ENCODE data around the gene COA7. TPM values are rescaled to one million over a fixed set of nuclear protein-coding genes. Genes with fewer than 3 reads are reported as not detected.

The COA7 gene
- total RNA-seq, 6 experiments from 2014 or later: 13.6 to 17.8 (median 15.8) TPM

GRCh38 chr1:52645261-52645660 is 52.9 kb downstream of the COA7 start:
- Histone ChIP-seq H3K4me3 (no peak overlapping the region), H3K4me1 (no peaks in the 10 kb centered on the region), H3K27me3 (no peaks in the 10 kb centered on the region), H3K36me3 (no peaks in the 10 kb centered on the region), H3K27ac (no peak overlapping the region), H3K9me3 (no peaks in the 10 kb centered on the region)
- ATAC-seq (no peak), DNase-seq (no peak)
- intact Hi-C loops (cut with DNase I): no loop called here
- WGBS (ENCODE audit: insufficient coverage, low coverage, low lambda C conversion rate, missing lambda C conversion rate): 52% methylated on average over 4 of the region's 6 CpGs
- TF ChIP-seq CTCF (IDR thresholded peaks at IDR 0.05) (no peak), POLR2A (IDR thresholded peaks at IDR 0.05) (no peak)

- no peak for DNase-seq
These were observed 56.8 kb downstream of the COA7 start for GRCh38 chr1:52641307-52641706.

DNA sequence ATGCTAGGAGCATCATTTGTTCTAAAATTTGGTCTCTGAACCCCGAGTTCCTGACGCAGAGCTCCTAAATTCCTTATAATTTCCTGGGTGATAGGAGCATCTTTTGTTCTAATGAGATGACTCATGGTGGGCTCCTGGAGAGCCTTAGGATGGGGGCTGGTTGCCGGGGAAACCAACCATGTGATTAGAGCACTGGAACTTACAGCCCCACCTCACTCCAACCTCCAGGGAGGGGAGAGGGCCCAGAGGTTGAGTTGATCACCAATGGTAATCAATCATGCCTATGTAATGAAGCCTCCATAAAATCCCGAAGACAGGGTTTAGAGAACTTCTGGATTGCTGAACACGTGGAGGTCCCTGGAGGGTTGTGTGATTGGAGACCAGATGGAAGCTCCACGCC is 57.5 kb downstream of the COA7 start:
- no peak for ATAC-seq
- Histone ChIP-seq H3K9me3 (no peaks in the 10 kb centered on the region), H3K36me3 (no peaks in the 10 kb centered on the region), H3K4me1 (no peaks in the 10 kb centered on the region), H3K4me3 (no peak overlapping the region), H3K27me3 (no peaks in the 10 kb centered on the region), H3K27ac (no peak overlapping the region)
- intact Hi-C loops (cut with DNase I): no loop called here
- 93% methylated on average over 5 of the region's 6 CpGs for WGBS (ENCODE audit: insufficient coverage, low coverage, low lambda C conversion rate, missing lambda C conversion rate)
- no peak for DNase-seq
- TF ChIP-seq CTCF (IDR thresholded peaks at IDR 0.05) (no peak), POLR2A (IDR thresholded peaks at IDR 0.05) (no peak)

More at GRCh38 chr1:52641307-52641706, 56.8 kb downstream of the COA7 start:
- Histone ChIP-seq H3K4me3 (no peak overlapping the region), H3K27me3 (no peaks in the 10 kb centered on the region), H3K36me3 (no peaks in the 10 kb centered on the region), H3K27ac (no peak overlapping the region), H3K4me1 (no peaks in the 10 kb centered on the region), H3K9me3 (no peaks in the 10 kb centered on the region)
- TF ChIP-seq POLR2A (IDR thresholded peaks at IDR 0.05) (no peak), CTCF (IDR thresholded peaks at IDR 0.05) (no peak)
- ATAC-seq: no peak
- intact Hi-C loops (cut with DNase I): no loop called here
- WGBS (ENCODE audit: insufficient coverage, low coverage, low lambda C conversion rate, missing lambda C conversion rate): 84% methylated on average over 4 of the region's 4 CpGs

GRCh38 chr1:52637946-52638345 is 60.2 kb downstream of the COA7 start:
- H3K4me1 ChIP-seq: no peaks in the 10 kb centered on the region
- H3K4me3 ChIP-seq: no peak overlapping the region
- intact Hi-C loops (cut with DNase I): no loop called here
- DNase-seq: no peak
- H3K9me3 ChIP-seq: no peaks in the 10 kb centered on the region
- 72% methylated on average over 4 of the region's 4 CpGs for WGBS (ENCODE audit: insufficient coverage, low coverage, low lambda C conversion rate, missing lambda C conversion rate)
- H3K27ac ChIP-seq: no peak overlapping the region
- TF ChIP-seq POLR2A (IDR thresholded peaks at IDR 0.05) (no peak), CTCF (IDR thresholded peaks at IDR 0.05) (no peak)
- ATAC-seq: no peak
- no peaks in the 10 kb centered on the region for H3K36me3 ChIP-seq
- H3K27me3 ChIP-seq: no peaks in the 10 kb centered on the region

All from right lobe of liver (tissue), 6 donors.